Neural cell (in vitro differentiated cells): ENCODE measurements around the gene MAPK4. TPM values are rescaled to one million over a fixed set of nuclear protein-coding genes. Genes with fewer than 3 reads are reported as not detected.

ENCODE experiments used
- H2AFZ ChIP-seq: fragments of 200-600, 300-800 bp; sonication (generic), shearing (Covaris generic); 2 replicates; pipeline ENCODE4 v1.6.0; 2014; ENCODE audit warnings: low read depth, mild to moderate bottlenecking, antibody characterized with exemption, low read length, moderate library complexity
- H3F3A ChIP-seq: fragments of 200-600 bp; shearing (Covaris generic); 2 replicates; pipeline ENCODE4 v1.6.1; 2016; ENCODE audit warnings: mild to moderate bottlenecking, moderate library complexity, mixed read lengths, antibody characterized with exemption, low read length; ENCODE audit not compliant: insufficient read depth, poor library complexity, severe bottlenecking
- H3K27ac ChIP-seq: fragments of 200-600, 300-800 bp; sonication (generic), shearing (Covaris generic); 2 replicates; pipeline ENCODE4 v1.5.1; 2014; ENCODE audit warnings: mild to moderate bottlenecking, low read length, moderate library complexity
- H3K27me3 ChIP-seq: fragments of 300-800, 200-600 bp; sonication (generic), shearing (Covaris generic); 2 replicates; pipeline ENCODE4 v1.6.0; 2014; ENCODE audit warnings: mild to moderate bottlenecking, low read depth, low read length, moderate library complexity; ENCODE audit not compliant: insufficient read depth
- H3K36me3 ChIP-seq: fragments of 300-800, 200-600 bp; sonication (generic), shearing (Covaris generic); 2 replicates; pipeline ENCODE4 v1.5.1; 2014; ENCODE audit warnings: mild to moderate bottlenecking, antibody characterized with exemption, low read length, moderate library complexity; ENCODE audit not compliant: insufficient read depth
- H3K4me2 ChIP-seq: fragments of 300-800, 200-600 bp; sonication (generic), shearing (Covaris generic); 2 replicates; pipeline ENCODE4 v1.6.0; 2014; ENCODE audit warnings: mild to moderate bottlenecking, low read length
- H3K4me3 ChIP-seq: fragments of 300-800, 200-600 bp; sonication (generic), shearing (Covaris generic); 2 replicates; pipeline ENCODE4 v1.5.1; 2014; ENCODE audit warnings: mild to moderate bottlenecking, low read length, moderate library complexity
- H3K79me2 ChIP-seq: fragments of 200-600 bp; shearing (Covaris generic); replicated peaks from 2 replicates; pipeline ENCODE4 v1.6.0; 2014; ENCODE audit warnings: mild to moderate bottlenecking, low read length, moderate library complexity; ENCODE audit not compliant: insufficient read depth
- H3K9ac ChIP-seq: fragments of 300-800, 200-600 bp; sonication (generic), shearing (Covaris generic); 2 replicates; pipeline ENCODE4 v1.6.1; 2016; ENCODE audit warnings: mild to moderate bottlenecking, low read length, mixed read lengths
- H3K9me2 ChIP-seq: fragments of 200-600 bp; shearing (Covaris generic); 2 replicates; pipeline ENCODE4 v1.6.1; 2016; ENCODE audit warnings: mild to moderate bottlenecking, low read length, mixed read lengths; ENCODE audit not compliant: insufficient read depth
- H3K9me3 ChIP-seq: fragments of 200-600, 300-800 bp; sonication (generic), shearing (Covaris generic); 2 replicates; pipeline ENCODE4 v1.6.1; 2016; ENCODE audit warnings: mild to moderate bottlenecking, mixed run types, low read length, moderate library complexity, mixed read lengths
- H4K20me1 ChIP-seq: fragments of 200-600 bp; shearing (Covaris generic); 2 replicates; pipeline ENCODE4 v1.6.1; 2016; ENCODE audit warnings: mild to moderate bottlenecking, mixed run types; ENCODE audit not compliant: insufficient read depth
- EP300 ChIP-seq: fragments of 450-650 bp; conservative IDR thresholded peaks from 2 replicates; pipeline ENCODE4 v1.6.1; 2014; ENCODE audit warnings: antibody characterized with exemption, mild to moderate bottlenecking, moderate library complexity; ENCODE audit not compliant: poor library complexity, severe bottlenecking
- EZH2 ChIP-seq: fragments of 200-600, 300-800 bp; shearing (Covaris generic), sonication (generic); IDR thresholded peaks from 2 replicates; pipeline ENCODE4 v1.6.1; 2014; ENCODE audit warnings: antibody characterized with exemption, low read length, borderline replicate concordance, mild to moderate bottlenecking; ENCODE audit not compliant: insufficient read depth, poor library complexity, severe bottlenecking
- MXI1 ChIP-seq: fragments of 450-650 bp; conservative IDR thresholded peaks from 2 replicates; pipeline ENCODE4 v1.6.1; 2014; ENCODE audit warnings: antibody characterized with exemption, mild to moderate bottlenecking; ENCODE audit not compliant: poor library complexity, severe bottlenecking
- POLR2AphosphoS5 ChIP-seq: IDR thresholded peaks from 2 replicates; pipeline ENCODE4 v1.6.1; 2012
- RAD21 ChIP-seq: fragments of 450-650 bp; conservative IDR thresholded peaks from 2 replicates; pipeline ENCODE4 v1.6.1; 2014; ENCODE audit warnings: antibody characterized with exemption, mild to moderate bottlenecking, moderate library complexity
- SMC3 ChIP-seq: fragments of 450-650 bp; conservative IDR thresholded peaks from 2 replicates; pipeline ENCODE4 v1.6.1; 2014; ENCODE audit warnings: antibody characterized with exemption, mild to moderate bottlenecking, moderate library complexity; ENCODE audit not compliant: poor library complexity
- TAF1 ChIP-seq: IDR thresholded peaks from 2 replicates; pipeline ENCODE4 v1.6.1; 2012; ENCODE audit warnings: low read depth
- polyA plus RNA-seq: library from polyadenylated mRNA; depleted of rRNA; stranded (reverse); fragments of >200 nt; gene quantifications from 2 replicates; pipeline ENCODE4 v1.2.3, GENCODE V29; 2014
- TF ChIP-seq, protein P1 (sequence below): fragments of 450-650 bp; IDR thresholded peaks from 2 replicates; pipeline ENCODE4 v1.5.1; 2014; ENCODE audit warnings: antibody characterized with exemption, mild to moderate bottlenecking, moderate library complexity; ENCODE audit not compliant: poor library complexity, severe bottlenecking
- TF ChIP-seq, protein P2 (sequence below): IDR thresholded peaks from 2 replicates; pipeline ENCODE4 v1.6.1; 2012; ENCODE audit warnings: borderline replicate concordance

Gene MAPK4
- polyA plus RNA-seq, 1 donor from 2014 or later, result 12.7 TPM

DNA sequence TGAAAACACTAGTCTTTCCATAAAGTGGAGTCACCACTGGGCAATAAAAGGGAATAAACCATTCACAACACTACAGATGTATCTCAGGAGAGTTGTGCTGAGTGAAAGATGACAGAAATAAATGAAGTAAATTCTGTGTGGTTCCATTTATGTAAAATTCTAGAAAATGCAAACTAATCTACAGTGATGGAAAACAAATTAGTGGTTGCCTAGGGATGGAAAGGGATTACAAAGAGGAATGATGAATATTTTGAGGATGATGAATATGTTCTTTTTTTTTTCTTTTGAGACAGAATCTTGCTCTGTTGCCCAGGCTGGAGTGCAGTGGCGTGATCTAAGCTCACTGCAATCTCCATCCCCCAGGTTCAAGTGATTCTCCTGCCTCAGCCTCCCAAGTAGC is 123.0 kb downstream of the MAPK4 start:
- no peak overlapping the region for H3K4me3 ChIP-seq
- H3K9me3 ChIP-seq, result no peaks in the 10 kb centered on the region
- no peak overlapping the region for H3K9ac ChIP-seq

DNA sequence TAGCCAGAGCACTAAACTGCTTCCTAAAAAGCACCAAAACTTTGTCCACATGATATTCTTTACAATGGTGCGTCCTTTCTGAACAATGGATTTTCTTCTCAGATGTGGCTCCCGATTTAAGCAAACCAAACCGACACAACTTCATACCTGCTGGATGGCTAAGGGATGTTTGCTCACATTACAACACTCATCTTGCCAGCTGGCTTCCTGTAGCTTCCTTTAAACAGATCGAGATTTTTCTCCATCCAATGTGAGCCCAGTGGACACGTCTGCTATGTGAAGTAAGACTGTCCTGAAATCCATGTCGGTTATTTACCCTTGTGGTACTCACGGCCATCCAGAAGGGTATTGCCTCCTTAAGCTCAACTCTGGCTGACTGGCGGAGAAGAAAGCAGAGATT is 126.5 kb downstream of the MAPK4 start:
- Histone ChIP-seq H3K9me2 (no peaks in the 10 kb centered on the region), H3K9ac (no peak overlapping the region), H4K20me1 (no peaks in the 10 kb centered on the region), H3F3A (no peaks in the 10 kb centered on the region), H3K4me3 (no peak overlapping the region), H3K36me3 (no peaks in the 10 kb centered on the region), H2AFZ (no peak overlapping the region), H3K27ac (no peak overlapping the region), H3K4me2 (no peak overlapping the region), H3K79me2 (no peaks in the 10 kb centered on the region), H3K27me3 (no peaks in the 10 kb centered on the region), H3K9me3 (no peaks in the 10 kb centered on the region)
- TF ChIP-seq EZH2, result no peak
- no peak for TF ChIP-seq POLR2AphosphoS5
- TF ChIP-seq, protein P1, sequence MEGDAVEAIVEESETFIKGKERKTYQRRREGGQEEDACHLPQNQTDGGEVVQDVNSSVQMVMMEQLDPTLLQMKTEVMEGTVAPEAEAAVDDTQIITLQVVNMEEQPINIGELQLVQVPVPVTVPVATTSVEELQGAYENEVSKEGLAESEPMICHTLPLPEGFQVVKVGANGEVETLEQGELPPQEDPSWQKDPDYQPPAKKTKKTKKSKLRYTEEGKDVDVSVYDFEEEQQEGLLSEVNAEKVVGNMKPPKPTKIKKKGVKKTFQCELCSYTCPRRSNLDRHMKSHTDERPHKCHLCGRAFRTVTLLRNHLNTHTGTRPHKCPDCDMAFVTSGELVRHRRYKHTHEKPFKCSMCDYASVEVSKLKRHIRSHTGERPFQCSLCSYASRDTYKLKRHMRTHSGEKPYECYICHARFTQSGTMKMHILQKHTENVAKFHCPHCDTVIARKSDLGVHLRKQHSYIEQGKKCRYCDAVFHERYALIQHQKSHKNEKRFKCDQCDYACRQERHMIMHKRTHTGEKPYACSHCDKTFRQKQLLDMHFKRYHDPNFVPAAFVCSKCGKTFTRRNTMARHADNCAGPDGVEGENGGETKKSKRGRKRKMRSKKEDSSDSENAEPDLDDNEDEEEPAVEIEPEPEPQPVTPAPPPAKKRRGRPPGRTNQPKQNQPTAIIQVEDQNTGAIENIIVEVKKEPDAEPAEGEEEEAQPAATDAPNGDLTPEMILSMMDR, result no peak
- TF ChIP-seq RAD21, result no peak
- no peak for TF ChIP-seq TAF1
- TF ChIP-seq SMC3, result no peak
- no peak for TF ChIP-seq MXI1
- TF ChIP-seq, protein P2, sequence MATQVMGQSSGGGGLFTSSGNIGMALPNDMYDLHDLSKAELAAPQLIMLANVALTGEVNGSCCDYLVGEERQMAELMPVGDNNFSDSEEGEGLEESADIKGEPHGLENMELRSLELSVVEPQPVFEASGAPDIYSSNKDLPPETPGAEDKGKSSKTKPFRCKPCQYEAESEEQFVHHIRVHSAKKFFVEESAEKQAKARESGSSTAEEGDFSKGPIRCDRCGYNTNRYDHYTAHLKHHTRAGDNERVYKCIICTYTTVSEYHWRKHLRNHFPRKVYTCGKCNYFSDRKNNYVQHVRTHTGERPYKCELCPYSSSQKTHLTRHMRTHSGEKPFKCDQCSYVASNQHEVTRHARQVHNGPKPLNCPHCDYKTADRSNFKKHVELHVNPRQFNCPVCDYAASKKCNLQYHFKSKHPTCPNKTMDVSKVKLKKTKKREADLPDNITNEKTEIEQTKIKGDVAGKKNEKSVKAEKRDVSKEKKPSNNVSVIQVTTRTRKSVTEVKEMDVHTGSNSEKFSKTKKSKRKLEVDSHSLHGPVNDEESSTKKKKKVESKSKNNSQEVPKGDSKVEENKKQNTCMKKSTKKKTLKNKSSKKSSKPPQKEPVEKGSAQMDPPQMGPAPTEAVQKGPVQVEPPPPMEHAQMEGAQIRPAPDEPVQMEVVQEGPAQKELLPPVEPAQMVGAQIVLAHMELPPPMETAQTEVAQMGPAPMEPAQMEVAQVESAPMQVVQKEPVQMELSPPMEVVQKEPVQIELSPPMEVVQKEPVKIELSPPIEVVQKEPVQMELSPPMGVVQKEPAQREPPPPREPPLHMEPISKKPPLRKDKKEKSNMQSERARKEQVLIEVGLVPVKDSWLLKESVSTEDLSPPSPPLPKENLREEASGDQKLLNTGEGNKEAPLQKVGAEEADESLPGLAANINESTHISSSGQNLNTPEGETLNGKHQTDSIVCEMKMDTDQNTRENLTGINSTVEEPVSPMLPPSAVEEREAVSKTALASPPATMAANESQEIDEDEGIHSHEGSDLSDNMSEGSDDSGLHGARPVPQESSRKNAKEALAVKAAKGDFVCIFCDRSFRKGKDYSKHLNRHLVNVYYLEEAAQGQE, result no peak
- no peak for TF ChIP-seq EP300

More for the DNA sequence above, 123.0 kb downstream of the MAPK4 start:
- H3K9me2 ChIP-seq, result no peaks in the 10 kb centered on the region
- no peaks in the 10 kb centered on the region for H3K27me3 ChIP-seq
- no peak overlapping the region for H3K4me2 ChIP-seq
- H3K27ac ChIP-seq, result no peak overlapping the region
- H3K79me2 ChIP-seq, result no peaks in the 10 kb centered on the region
- no peak overlapping the region for H2AFZ ChIP-seq
- TF ChIP-seq, protein P2, result no peak
- TF ChIP-seq POLR2AphosphoS5 (no peak), MXI1 (no peak), TAF1 (no peak), RAD21 (no peak), SMC3 (no peak), EP300 (no peak), EZH2 (no peak)
- TF ChIP-seq, protein P1, result no peak
- H3F3A ChIP-seq, result no peaks in the 10 kb centered on the region
- no peaks in the 10 kb centered on the region for H4K20me1 ChIP-seq
- H3K36me3 ChIP-seq, result no peaks in the 10 kb centered on the region
